ENCODE results near the gene GDPD5.

GDPD5 gene

GRCh38 chr11:75538150-75538942 lies 12.6 kb upstream of the GDPD5 start:
- no peak for TF ChIP-seq SUZ12 (IDR thresholded peaks at IDR 0.05; ENCODE audit: extremely low read depth, insufficient read depth, insufficient read length)
- no peak for TF ChIP-seq YY1 (IDR thresholded peaks at IDR 0.05; ENCODE audit: insufficient read depth, insufficient read length)
- no peak for TF ChIP-seq ZNF274 (IDR thresholded peaks at IDR 0.05; ENCODE audit: low read depth, low read length)
- peaks cover 6% of the 10 kb centered on the region for H3K4me1 ChIP-seq (ENCODE audit: insufficient read depth, insufficient read length)
- H3K9me3 ChIP-seq (ENCODE audit: insufficient read depth, low read length) = no peaks in the 10 kb centered on the region
- H3K36me3 ChIP-seq (ENCODE audit: insufficient read depth, insufficient read length, low read length) = no peaks in the 10 kb centered on the region
- no peak overlapping the region for H3K9ac ChIP-seq (ENCODE audit: insufficient read length, low read depth)
- DNase-seq (ENCODE audit: low read depth, low spot score) = no peak
- no peaks in the 10 kb centered on the region for H3K27me3 ChIP-seq (ENCODE audit: insufficient read depth, insufficient read length)
- no peak overlapping the region for H3K4me3 ChIP-seq (ENCODE audit: insufficient read length, low read depth)

GRCh38 chr11:75537740-75538139 lies 12.0 kb upstream of the GDPD5 start:
- peaks cover 5% of the 10 kb centered on the region for H3K4me1 ChIP-seq (ENCODE audit: insufficient read depth, insufficient read length)
- H3K36me3 ChIP-seq (ENCODE audit: insufficient read depth, insufficient read length, low read length) = no peaks in the 10 kb centered on the region
- no peaks in the 10 kb centered on the region for H3K27me3 ChIP-seq (ENCODE audit: insufficient read depth, insufficient read length)
- DNase-seq (ENCODE audit: low read depth, low spot score) = no peak
- no peak overlapping the region for H3K9ac ChIP-seq (ENCODE audit: insufficient read length, low read depth)
- TF ChIP-seq SUZ12 (IDR thresholded peaks at IDR 0.05; ENCODE audit: extremely low read depth, insufficient read depth, insufficient read length) = no peak
- TF ChIP-seq ZNF274 (IDR thresholded peaks at IDR 0.05; ENCODE audit: low read depth, low read length) = no peak
- TF ChIP-seq YY1 (IDR thresholded peaks at IDR 0.05; ENCODE audit: insufficient read depth, insufficient read length) = no peak
- no peak overlapping the region for H3K4me3 ChIP-seq (ENCODE audit: insufficient read length, low read depth)
- H3K9me3 ChIP-seq (ENCODE audit: insufficient read depth, low read length) = no peaks in the 10 kb centered on the region

GRCh38 chr11:75536786-75537641 lies 11.3 kb upstream of the GDPD5 start:
- no peak for TF ChIP-seq SUZ12 (IDR thresholded peaks at IDR 0.05; ENCODE audit: extremely low read depth, insufficient read depth, insufficient read length)
- TF ChIP-seq YY1 (IDR thresholded peaks at IDR 0.05; ENCODE audit: insufficient read depth, insufficient read length) = no peak
- TF ChIP-seq ZNF274 (IDR thresholded peaks at IDR 0.05; ENCODE audit: low read depth, low read length) = no peak

GRCh38 chr11:75535071-75535470 lies 9.3 kb upstream of the GDPD5 start:
- no peaks in the 10 kb centered on the region for H3K27me3 ChIP-seq (ENCODE audit: insufficient read depth, insufficient read length)
- TF ChIP-seq YY1 (IDR thresholded peaks at IDR 0.05; ENCODE audit: insufficient read depth, insufficient read length) = no peak
- TF ChIP-seq ZNF274 (IDR thresholded peaks at IDR 0.05; ENCODE audit: low read depth, low read length) = no peak
- TF ChIP-seq SUZ12 (IDR thresholded peaks at IDR 0.05; ENCODE audit: extremely low read depth, insufficient read depth, insufficient read length) = no peak
- no peak overlapping the region for H3K9ac ChIP-seq (ENCODE audit: insufficient read length, low read depth)
- no peak for DNase-seq (ENCODE audit: low read depth, low spot score)
- H3K4me1 ChIP-seq (ENCODE audit: insufficient read depth, insufficient read length) = peaks cover 11% of the 10 kb centered on the region
- no peaks in the 10 kb centered on the region for H3K9me3 ChIP-seq (ENCODE audit: insufficient read depth, low read length)
- H3K4me3 ChIP-seq (ENCODE audit: insufficient read length, low read depth) = no peak overlapping the region
- no peaks in the 10 kb centered on the region for H3K36me3 ChIP-seq (ENCODE audit: insufficient read depth, insufficient read length, low read length)

More at GRCh38 chr11:75536786-75537641, 11.3 kb upstream of the GDPD5 start:
- H3K4me3 ChIP-seq (ENCODE audit: insufficient read length, low read depth) = no peak overlapping the region
- no peak for DNase-seq (ENCODE audit: low read depth, low spot score)
- H3K36me3 ChIP-seq (ENCODE audit: insufficient read depth, insufficient read length, low read length) = no peaks in the 10 kb centered on the region
- H3K9ac ChIP-seq (ENCODE audit: insufficient read length, low read depth) = no peak overlapping the region
- H3K27me3 ChIP-seq (ENCODE audit: insufficient read depth, insufficient read length) = no peaks in the 10 kb centered on the region
- H3K4me1 ChIP-seq (ENCODE audit: insufficient read depth, insufficient read length) = peaks cover 5% of the 10 kb centered on the region
- no peaks in the 10 kb centered on the region for H3K9me3 ChIP-seq (ENCODE audit: insufficient read depth, low read length)

GRCh38 chr11:75534259-75535069 lies 8.7 kb upstream of the GDPD5 start:
- H3K4me1 ChIP-seq (ENCODE audit: insufficient read depth, insufficient read length) = peaks cover 9% of the 10 kb centered on the region
- DNase-seq (ENCODE audit: low read depth, low spot score) = no peak
- no peaks in the 10 kb centered on the region for H3K27me3 ChIP-seq (ENCODE audit: insufficient read depth, insufficient read length)
- no peak for TF ChIP-seq SUZ12 (IDR thresholded peaks at IDR 0.05; ENCODE audit: extremely low read depth, insufficient read depth, insufficient read length)
- no peak for TF ChIP-seq YY1 (IDR thresholded peaks at IDR 0.05; ENCODE audit: insufficient read depth, insufficient read length)
- TF ChIP-seq ZNF274 (IDR thresholded peaks at IDR 0.05; ENCODE audit: low read depth, low read length) = no peak
- H3K36me3 ChIP-seq (ENCODE audit: insufficient read depth, insufficient read length, low read length) = no peaks in the 10 kb centered on the region
- H3K9me3 ChIP-seq (ENCODE audit: insufficient read depth, low read length) = no peaks in the 10 kb centered on the region
- H3K9ac ChIP-seq (ENCODE audit: insufficient read length, low read depth) = no peak overlapping the region
- H3K4me3 ChIP-seq (ENCODE audit: insufficient read length, low read depth) = no peak overlapping the region

GRCh38 chr11:75533896-75534258 lies 8.1 kb upstream of the GDPD5 start:
- DNase-seq (ENCODE audit: low read depth, low spot score) = no peak
- TF ChIP-seq SUZ12 (IDR thresholded peaks at IDR 0.05; ENCODE audit: extremely low read depth, insufficient read depth, insufficient read length) (no peak), YY1 (IDR thresholded peaks at IDR 0.05; ENCODE audit: insufficient read depth, insufficient read length) (no peak)
- Histone ChIP-seq H3K27me3 (ENCODE audit: insufficient read depth, insufficient read length) (no peaks in the 10 kb centered on the region), H3K4me1 (ENCODE audit: insufficient read depth, insufficient read length) (peaks cover 8% of the 10 kb centered on the region), H3K9ac (ENCODE audit: insufficient read length, low read depth) (no peak overlapping the region), H3K4me3 (ENCODE audit: insufficient read length, low read depth) (no peak overlapping the region), H3K9me3 (ENCODE audit: insufficient read depth, low read length) (no peaks in the 10 kb centered on the region), H3K36me3 (ENCODE audit: insufficient read depth, insufficient read length, low read length) (no peaks in the 10 kb centered on the region)

Measured in NT2/D1 (cell line).